H9 (cell line): Measurements from ENCODE around the gene CEP112. TPM values are rescaled to one million over a fixed set of nuclear protein-coding genes. Genes with fewer than 3 reads are reported as not detected.

Source experiments
- DNase-seq: peaks from one replicate; pipeline ENCODE4 v3.0.0-alpha.2; 2017
- H2AFZ ChIP-seq: one replicate; pipeline ENCODE4 v1.6.1; 2013; ENCODE audit warnings: mild to moderate bottlenecking, low read length, control low read depth, moderate library complexity
- H2AK5ac ChIP-seq: 2 replicates; pipeline ENCODE4 v1.6.1; 2013; ENCODE audit warnings: low read length, control low read depth, mixed read lengths; ENCODE audit not compliant: insufficient read length
- H2BK120ac ChIP-seq: one replicate; pipeline ENCODE4 v1.6.1; 2013; ENCODE audit warnings: low read depth, mild to moderate bottlenecking, low read length, control low read depth, inconsistent platforms; ENCODE audit not compliant: poor library complexity, severe bottlenecking
- H2BK12ac ChIP-seq: 2 replicates; pipeline ENCODE4 v1.6.1; 2013; ENCODE audit warnings: low read length, control low read depth, mixed read lengths, low read depth; ENCODE audit not compliant: insufficient read length
- H2BK15ac ChIP-seq: 2 replicates; pipeline ENCODE4 v1.6.1; 2013; ENCODE audit warnings: low read depth, low read length, control low read depth
- H2BK20ac ChIP-seq: one replicate; pipeline ENCODE4 v1.6.1; 2013; ENCODE audit warnings: low read depth, mild to moderate bottlenecking, low read length, control low read depth, inconsistent platforms; ENCODE audit not compliant: poor library complexity, severe bottlenecking
- H2BK5ac ChIP-seq: 2 replicates; pipeline ENCODE4 v1.6.1; 2013; ENCODE audit warnings: low read length, control low read depth, mixed read lengths; ENCODE audit not compliant: insufficient read length
- H3K14ac ChIP-seq: 2 replicates; pipeline ENCODE4 v1.6.1; 2013; ENCODE audit warnings: low read length, control low read depth; ENCODE audit not compliant: insufficient read depth
- H3K18ac ChIP-seq: 2 replicates; pipeline ENCODE4 v1.6.1; 2013; ENCODE audit warnings: low read depth, mild to moderate bottlenecking, mixed read lengths, low read length, control low read depth; ENCODE audit not compliant: insufficient read length
- H3K23ac ChIP-seq: 2 replicates; pipeline ENCODE4 v1.6.1; 2013; ENCODE audit warnings: low read length, control low read depth, mixed read lengths, low read depth; ENCODE audit not compliant: insufficient read length
- H3K23me2 ChIP-seq: 2 replicates; pipeline ENCODE4 v1.6.1; 2013; ENCODE audit warnings: low read depth, mild to moderate bottlenecking, mixed read lengths, low read length, control low read depth; ENCODE audit not compliant: insufficient read length, poor library complexity, severe bottlenecking
- H3K27ac ChIP-seq: 2 replicates; pipeline ENCODE4 v1.5.1; 2013; ENCODE audit warnings: low read length, control low read depth, mixed read lengths, low read depth; ENCODE audit not compliant: insufficient read length
- H3K27me3 ChIP-seq: 2 replicates; pipeline ENCODE4 v1.6.1; 2013; ENCODE audit warnings: low read length, control low read depth, inconsistent platforms; ENCODE audit not compliant: insufficient read depth
- H3K4ac ChIP-seq: 2 replicates; pipeline ENCODE4 v1.6.1; 2013; ENCODE audit warnings: low read depth, mild to moderate bottlenecking, control low read depth, inconsistent platforms, low read length, moderate library complexity
- H3K4me1 ChIP-seq: 2 replicates; pipeline ENCODE4 v1.6.1; 2013; ENCODE audit warnings: low read length, control low read depth, inconsistent platforms; ENCODE audit not compliant: insufficient read depth
- H3K4me2 ChIP-seq: 2 replicates; pipeline ENCODE4 v1.6.1; 2013; ENCODE audit warnings: low read length, control low read depth, mixed read lengths; ENCODE audit not compliant: insufficient read length, insufficient read depth
- H3K56ac ChIP-seq: 2 replicates; pipeline ENCODE4 v1.6.1; 2013; ENCODE audit warnings: low read depth, mild to moderate bottlenecking, mixed read lengths, low read length, control low read depth; ENCODE audit not compliant: insufficient read length
- H3K79me1 ChIP-seq: 2 replicates; pipeline ENCODE4 v1.6.1; 2013; ENCODE audit warnings: low read depth, mild to moderate bottlenecking, moderate library complexity, low read length, control low read depth, inconsistent platforms; ENCODE audit not compliant: insufficient read depth, poor library complexity, severe bottlenecking
- H3K79me2 ChIP-seq: 2 replicates; pipeline ENCODE4 v1.6.1; 2013; ENCODE audit warnings: low read length, control low read depth, inconsistent platforms; ENCODE audit not compliant: insufficient read depth
- H3K9ac ChIP-seq: 2 replicates; pipeline ENCODE4 v1.6.1; 2013; ENCODE audit warnings: low read length, control low read depth, mixed read lengths; ENCODE audit not compliant: insufficient read length; ENCODE audit errors: extremely low read depth
- H3K9me3 ChIP-seq: one replicate; pipeline ENCODE4 v1.6.1; 2013; ENCODE audit warnings: low read depth, low read length, inconsistent platforms; ENCODE audit not compliant: control insufficient read depth
- H3T11ph ChIP-seq: one replicate; pipeline ENCODE4 v1.6.1; 2013; ENCODE audit warnings: mild to moderate bottlenecking, low read length, control low read depth, inconsistent platforms
- H4K20me1 ChIP-seq: one replicate; pipeline ENCODE4 v1.6.1; 2013; ENCODE audit not compliant: control insufficient read depth, insufficient read length, insufficient read depth
- H4K5ac ChIP-seq: 2 replicates; pipeline ENCODE4 v1.6.1; 2013; ENCODE audit warnings: low read depth, mild to moderate bottlenecking, mixed read lengths, low read length, control low read depth; ENCODE audit not compliant: insufficient read length
- H4K8ac ChIP-seq: replicated peaks from 2 replicates; pipeline ENCODE4 v1.6.1; 2013; ENCODE audit warnings: low read length, control low read depth, mixed read lengths, low read depth; ENCODE audit not compliant: insufficient read length
- H4K91ac ChIP-seq: 2 replicates; pipeline ENCODE4 v1.6.1; 2013; ENCODE audit warnings: low read depth, mild to moderate bottlenecking, moderate library complexity, mixed read lengths, low read length, control low read depth; ENCODE audit not compliant: insufficient read length
- H3K27ac Mint-ChIP-seq, 3 experiments: 2 replicates in 2 of 3; 3 replicates in 1 of 3; pipeline ENCODE4 v1.8.0; 2020 to 2021; ENCODE audit warnings: mixed read lengths in 3 of 3, mild to moderate bottlenecking in 1 of 3, moderate library complexity in 1 of 3
- H3K27me3 Mint-ChIP-seq: 2 replicates; pipeline ENCODE4 v1.8.0; 2021; ENCODE audit warnings: low read depth, mild to moderate bottlenecking, moderate library complexity, mixed read lengths
- H3K36me3 Mint-ChIP-seq, 3 experiments: 2 replicates in 2 of 3; 3 replicates in 1 of 3; pipeline ENCODE4 v1.8.0; 2020 to 2021; ENCODE audit warnings: low read depth in 3 of 3, mixed read lengths in 3 of 3; ENCODE audit not compliant: insufficient read depth in 1 of 3
- H3K4me1 Mint-ChIP-seq, 2 experiments: 2 replicates each; pipeline ENCODE4 v1.8.0; 2020; ENCODE audit warnings: mixed read lengths in 2 of 2
- H3K4me3 Mint-ChIP-seq, 2 experiments: 2 replicates in 1 of 2; 3 replicates in 1 of 2; pipeline ENCODE4 v1.8.0; 2020 to 2021; ENCODE audit warnings: mild to moderate bottlenecking in 2 of 2, mixed read lengths in 2 of 2, moderate library complexity in 1 of 2
- H3K9me3 Mint-ChIP-seq, 2 experiments: 2 replicates in 1 of 2; 3 replicates in 1 of 2; pipeline ENCODE4 v1.8.0; 2020; ENCODE audit warnings: mild to moderate bottlenecking in 2 of 2, mixed read lengths in 2 of 2, moderate library complexity in 1 of 2
- WGBS: extraction: QIAGEN DNeasy Blood & Tissue Kit; methylation state at CpG from one replicate; pipeline ENCODE4 v1.1.7; 2013; ENCODE audit warnings: missing lambda C conversion rate, low lambda C conversion rate, mixed read lengths; ENCODE audit not compliant: insufficient read length; ENCODE audit errors: extremely low coverage; 5-methylcytosine and 5-hydroxymethylcytosine counted together
- total RNA-seq: library from RNA; stranded (reverse); gene quantifications from 2 replicates; pipeline ENCODE4 v1.2.1, GENCODE V29; 2021
- TF ChIP-seq, protein P1 (sequence below): fragments of 200-600 bp; sonication (generic); conservative IDR thresholded peaks from 3 replicates; pipeline ENCODE4 v1.8.0; 2021; ENCODE audit warnings: antibody characterized with exemption, mild to moderate bottlenecking

The CEP112 gene
- total RNA-seq, 1 experiment from 2014 or later: 5.4 TPM

GRCh38 chr17:66000216-66000615 lies 191.7 kb downstream of the CEP112 start:
- no peak overlapping the region for H2BK20ac ChIP-seq
- H3K56ac ChIP-seq: no peak overlapping the region
- DNase-seq: no peak
- H3K79me2 ChIP-seq: no peaks in the 10 kb centered on the region
- no peak overlapping the region for H3K23ac ChIP-seq
- Mint-ChIP-seq H3K4me1 (no peaks in the 10 kb centered on the region), H3K27ac (peak overlapping the region in 1 of 3 experiments; percentile 69; a peak in 1 of 7 replicates), H3K4me3 (no peak overlapping the region), H3K27me3 (no peaks in the 10 kb centered on the region), H3K36me3 (peaks cover 0 to 13% (median 10%) of the 10 kb centered on the region in 3 experiments; a peak in 3 of 7 replicates), H3K9me3 (peaks cover 0 to 5% of the 10 kb centered on the region in 2 experiments; a peak in 4 of 5 replicates)
- no peak overlapping the region for H4K8ac ChIP-seq
- H4K5ac ChIP-seq: no peak overlapping the region
- no peak overlapping the region for H3K4me2 ChIP-seq
- H3K14ac ChIP-seq: no peak overlapping the region
- no peak overlapping the region for H2BK15ac ChIP-seq
- no peak overlapping the region for H2BK12ac ChIP-seq
- no peaks in the 10 kb centered on the region for H3K4me1 ChIP-seq
- H4K20me1 ChIP-seq: no peaks in the 10 kb centered on the region
- no peak overlapping the region for H3T11ph ChIP-seq
- no peak overlapping the region for H3K18ac ChIP-seq
- no peak overlapping the region for H2AFZ ChIP-seq
- no peak overlapping the region for H3K27ac ChIP-seq
- no peak overlapping the region for H2AK5ac ChIP-seq
- no peak overlapping the region for H4K91ac ChIP-seq
- H3K9me3 ChIP-seq: no peaks in the 10 kb centered on the region
- no peaks in the 10 kb centered on the region for H3K23me2 ChIP-seq
- no peaks in the 10 kb centered on the region for H3K79me1 ChIP-seq
- no peak overlapping the region for H2BK120ac ChIP-seq
- TF ChIP-seq, protein P1, sequence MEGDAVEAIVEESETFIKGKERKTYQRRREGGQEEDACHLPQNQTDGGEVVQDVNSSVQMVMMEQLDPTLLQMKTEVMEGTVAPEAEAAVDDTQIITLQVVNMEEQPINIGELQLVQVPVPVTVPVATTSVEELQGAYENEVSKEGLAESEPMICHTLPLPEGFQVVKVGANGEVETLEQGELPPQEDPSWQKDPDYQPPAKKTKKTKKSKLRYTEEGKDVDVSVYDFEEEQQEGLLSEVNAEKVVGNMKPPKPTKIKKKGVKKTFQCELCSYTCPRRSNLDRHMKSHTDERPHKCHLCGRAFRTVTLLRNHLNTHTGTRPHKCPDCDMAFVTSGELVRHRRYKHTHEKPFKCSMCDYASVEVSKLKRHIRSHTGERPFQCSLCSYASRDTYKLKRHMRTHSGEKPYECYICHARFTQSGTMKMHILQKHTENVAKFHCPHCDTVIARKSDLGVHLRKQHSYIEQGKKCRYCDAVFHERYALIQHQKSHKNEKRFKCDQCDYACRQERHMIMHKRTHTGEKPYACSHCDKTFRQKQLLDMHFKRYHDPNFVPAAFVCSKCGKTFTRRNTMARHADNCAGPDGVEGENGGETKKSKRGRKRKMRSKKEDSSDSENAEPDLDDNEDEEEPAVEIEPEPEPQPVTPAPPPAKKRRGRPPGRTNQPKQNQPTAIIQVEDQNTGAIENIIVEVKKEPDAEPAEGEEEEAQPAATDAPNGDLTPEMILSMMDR: no peak
- H3K27me3 ChIP-seq: no peaks in the 10 kb centered on the region
- no CpG with 5 or more reads among the region's 4 CpGs for WGBS
- H3K9ac ChIP-seq: no peak overlapping the region
- H3K4ac ChIP-seq: no peak overlapping the region
- no peak overlapping the region for H2BK5ac ChIP-seq
